ENCODE results near the gene RAMP3.
"Not testable (repeated sequence)": the region's sequence is repeated elsewhere in the genome, so short reads cannot be mapped to it uniquely, and the experiment has no call there.

RAMP3 gene

DNA sequence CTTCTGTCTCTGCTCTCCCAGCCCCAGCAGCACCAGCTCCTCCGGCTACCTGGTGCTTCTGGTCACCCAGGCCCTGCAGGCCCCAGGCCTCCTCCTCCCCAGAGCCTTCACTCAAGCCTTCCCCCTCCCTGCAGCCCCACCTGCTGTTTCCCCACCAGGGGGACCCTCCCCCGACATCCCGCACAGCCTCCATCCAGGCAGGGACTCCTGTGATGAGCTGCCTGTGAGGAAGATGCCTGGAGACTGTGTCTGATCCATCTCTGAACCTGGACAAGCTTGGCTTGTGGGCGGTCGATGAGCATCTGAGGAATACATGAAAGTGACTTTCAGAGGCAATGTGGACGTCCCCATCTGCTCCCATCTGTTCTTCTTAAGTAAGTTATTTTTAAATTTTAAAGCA lies 45.0 kb downstream of the RAMP3 start:
- no peak for DNase-seq
- Mint-ChIP-seq H3K4me3 (no peak overlapping the region), H3K9me3 (no peaks in the 10 kb centered on the region), H3K36me3 (ENCODE audit: low read depth) (no peaks in the 10 kb centered on the region), H3K27me3 (peaks cover 14% of the 10 kb centered on the region), H3K4me1 (peaks cover 49% of the 10 kb centered on the region), H3K27ac (no peak overlapping the region)
- no peak for ATAC-seq

DNA sequence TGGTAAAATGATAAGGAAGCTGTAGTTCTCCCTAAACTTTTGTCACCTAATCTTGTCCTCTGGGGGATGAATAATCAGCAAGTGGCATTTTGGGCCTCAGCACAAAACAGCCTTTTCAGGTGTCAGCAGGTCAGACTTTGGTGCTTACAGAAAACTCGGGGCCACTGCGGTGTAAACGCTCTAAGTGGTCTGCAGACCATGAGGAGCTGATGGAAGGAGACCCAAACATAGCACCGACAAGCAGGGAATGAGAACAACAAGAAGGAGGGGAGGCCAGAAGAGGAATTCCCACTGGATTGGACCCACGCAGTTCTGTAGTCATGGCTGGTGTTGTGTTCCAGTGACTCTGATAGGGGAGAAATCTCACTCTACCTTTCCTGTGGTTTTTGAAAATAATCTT lies 45.4 kb downstream of the RAMP3 start:
- no peak for ATAC-seq
- H3K27ac Mint-ChIP-seq = no peak overlapping the region
- peaks cover 46% of the 10 kb centered on the region for H3K4me1 Mint-ChIP-seq
- H3K4me3 Mint-ChIP-seq = no peak overlapping the region
- H3K9me3 Mint-ChIP-seq = no peaks in the 10 kb centered on the region
- no peak for DNase-seq
- H3K27me3 Mint-ChIP-seq = peaks cover 14% of the 10 kb centered on the region
- no peaks in the 10 kb centered on the region for H3K36me3 Mint-ChIP-seq (ENCODE audit: low read depth)

DNA sequence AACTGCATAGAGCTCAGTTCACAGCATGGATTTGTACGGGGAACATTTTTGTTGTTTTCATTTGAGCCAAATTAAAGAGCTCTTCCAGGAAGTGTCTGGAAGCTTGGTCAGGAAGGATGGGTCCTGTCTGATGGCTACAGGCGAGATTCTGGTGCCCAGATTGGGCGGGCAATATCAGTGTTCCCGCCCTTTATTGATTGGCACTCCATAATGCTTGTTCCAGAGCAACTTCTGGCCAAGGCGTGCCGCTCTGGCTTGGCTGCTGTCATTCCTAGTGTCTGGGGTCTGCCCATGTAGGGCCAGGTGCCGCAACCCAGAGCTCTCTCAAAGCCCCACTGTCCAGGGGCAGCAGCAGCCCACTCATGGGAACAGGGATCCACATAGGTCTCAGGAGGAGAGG lies 45.9 kb downstream of the RAMP3 start:
- Mint-ChIP-seq H3K9me3 (no peaks in the 10 kb centered on the region), H3K27ac (peak overlapping the region; percentile 52), H3K4me1 (peaks cover 46% of the 10 kb centered on the region), H3K27me3 (peaks cover 16% of the 10 kb centered on the region), H3K36me3 (ENCODE audit: low read depth) (no peaks in the 10 kb centered on the region), H3K4me3 (no peak overlapping the region)
- ATAC-seq = no peak
- DNase-seq = no peak

DNA sequence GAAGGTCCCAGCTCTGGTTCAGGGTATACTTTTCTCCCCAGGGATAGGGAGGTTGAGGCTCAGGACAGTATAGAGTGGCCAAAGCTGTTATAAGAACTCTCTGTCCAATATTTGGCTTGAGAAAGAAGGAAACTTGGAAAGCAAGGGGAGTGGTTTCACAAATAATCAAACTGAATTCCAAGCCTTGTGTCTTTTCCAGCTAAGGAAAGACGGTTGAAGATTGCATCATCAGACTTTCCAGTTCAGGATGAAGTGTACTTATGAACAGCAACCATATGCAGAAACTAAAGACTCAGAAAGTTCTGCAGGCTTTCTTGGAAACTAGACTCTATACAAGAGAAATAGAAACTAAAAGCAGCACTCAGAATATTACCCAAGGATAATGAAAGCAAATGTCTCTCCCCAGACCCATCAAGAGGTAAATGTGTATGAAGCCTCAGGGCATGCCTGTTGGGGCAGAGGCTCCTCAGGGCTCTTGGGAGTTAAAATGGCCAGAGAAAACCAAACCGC lies 46.4 kb downstream of the RAMP3 start:
- H3K4me3 Mint-ChIP-seq = no peak overlapping the region
- no peaks in the 10 kb centered on the region for H3K9me3 Mint-ChIP-seq
- no peaks in the 10 kb centered on the region for H3K36me3 Mint-ChIP-seq (ENCODE audit: low read depth)
- H3K27me3 Mint-ChIP-seq = peaks cover 21% of the 10 kb centered on the region
- peaks cover 41% of the 10 kb centered on the region for H3K4me1 Mint-ChIP-seq
- peak overlapping the region; percentile 52 for H3K27ac Mint-ChIP-seq
- DNase-seq (no peak), ATAC-seq (peak; percentile 80)

DNA sequence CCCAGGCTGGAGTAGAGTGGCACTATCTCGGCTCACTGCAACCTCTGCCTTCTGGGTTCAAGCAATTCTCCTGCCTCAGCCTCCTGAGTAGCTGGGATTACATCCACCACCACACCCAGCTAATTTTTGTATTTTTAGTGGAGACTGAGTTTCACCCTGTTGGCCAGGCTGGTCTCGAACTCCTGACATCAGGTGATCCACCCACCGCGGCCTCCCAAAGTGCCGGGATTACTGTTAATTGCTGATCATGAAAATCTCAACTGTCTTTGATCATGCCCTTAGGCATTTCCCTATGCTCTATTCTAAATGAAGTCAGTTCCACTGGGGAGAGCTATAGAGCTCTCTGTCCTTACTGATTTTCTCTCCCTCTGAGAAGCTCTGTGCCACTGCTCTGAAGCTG lies 48.7 kb downstream of the RAMP3 start:
- not testable (repeated sequence) for ATAC-seq; H3K27ac Mint-ChIP-seq; H3K36me3 Mint-ChIP-seq (ENCODE audit: low read depth); DNase-seq; H3K4me3 Mint-ChIP-seq; H3K9me3 Mint-ChIP-seq
- Mint-ChIP-seq H3K27me3 (peaks cover 25% of the 10 kb centered on the region), H3K4me1 (peaks cover 29% of the 10 kb centered on the region)

DNA sequence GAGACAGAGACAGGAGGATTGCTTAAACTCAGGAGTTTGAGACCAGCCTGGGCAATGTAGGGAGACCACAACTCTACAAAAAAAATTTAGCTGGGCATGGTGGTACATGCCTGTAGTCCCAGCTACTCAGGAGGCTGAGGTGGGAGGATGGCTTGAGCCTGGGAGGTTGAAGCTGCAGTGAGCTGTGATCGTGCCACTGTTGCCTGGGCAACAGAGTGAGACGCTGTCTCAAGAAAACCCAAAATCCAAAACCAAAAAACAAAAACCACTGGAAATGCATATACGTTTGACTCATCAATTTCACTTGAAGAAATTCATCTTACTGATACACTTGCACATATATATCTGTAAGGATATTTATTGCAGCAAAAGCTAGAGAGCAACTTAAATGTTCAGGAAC lies 52.3 kb downstream of the RAMP3 start:
- peaks cover 45% of the 10 kb centered on the region for H3K27me3 Mint-ChIP-seq

DNA sequence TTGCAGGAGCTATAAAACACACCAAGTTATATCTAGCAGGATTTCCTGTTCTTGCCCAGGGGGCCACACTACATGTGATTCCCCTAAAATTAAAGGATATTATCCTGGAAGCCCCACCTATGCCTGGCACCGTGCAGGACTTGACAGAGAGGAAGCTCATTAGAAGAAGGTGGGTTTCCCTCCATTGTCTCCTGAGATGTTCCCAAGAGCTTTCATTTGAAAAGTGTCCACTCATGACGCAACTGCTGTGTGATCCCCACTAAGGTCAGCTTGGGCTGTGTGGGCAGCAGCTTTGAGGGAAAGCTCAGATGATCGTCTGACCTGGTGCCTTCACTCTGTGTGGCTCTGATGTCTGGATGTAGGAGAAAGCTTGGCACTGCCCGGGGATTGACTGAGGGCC lies 53.5 kb downstream of the RAMP3 start:
- Mint-ChIP-seq H3K27me3 (peaks cover 57% of the 10 kb centered on the region), H3K27ac (no peak overlapping the region), H3K4me3 (no peak overlapping the region), H3K36me3 (ENCODE audit: low read depth) (no peaks in the 10 kb centered on the region), H3K9me3 (no peaks in the 10 kb centered on the region), H3K4me1 (peaks cover under 1% of the 10 kb centered on the region)
- ATAC-seq (no peak), DNase-seq (no peak)

More for the DNA sequence above, 52.3 kb downstream of the RAMP3 start:
- not testable (repeated sequence) for DNase-seq; H3K36me3 Mint-ChIP-seq (ENCODE audit: low read depth); ATAC-seq; H3K4me3 Mint-ChIP-seq; H3K9me3 Mint-ChIP-seq; H3K27ac Mint-ChIP-seq
- H3K4me1 Mint-ChIP-seq = peaks cover 12% of the 10 kb centered on the region

DNA sequence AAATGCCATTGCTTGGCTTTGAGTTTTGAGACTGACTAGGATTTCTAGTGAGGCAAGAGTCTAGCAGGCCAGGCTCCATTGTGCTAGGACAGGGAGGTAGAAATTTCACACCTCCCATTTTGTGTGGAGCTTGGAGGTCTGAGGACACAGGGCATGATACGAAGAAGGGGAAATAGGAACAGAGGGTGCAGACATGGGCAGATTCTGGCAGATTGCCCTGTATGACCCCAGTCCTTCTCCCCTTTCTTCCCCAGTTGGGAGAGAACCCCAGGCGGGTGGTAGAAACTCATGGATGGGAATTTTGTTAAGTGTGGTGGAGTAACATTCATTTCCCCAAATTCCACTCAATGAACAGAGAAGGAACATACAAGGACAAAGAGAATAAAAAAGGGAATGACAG lies 54.4 kb downstream of the RAMP3 start:
- H3K4me3 Mint-ChIP-seq = no peak overlapping the region
- no peak overlapping the region for H3K27ac Mint-ChIP-seq
- no peaks in the 10 kb centered on the region for H3K4me1 Mint-ChIP-seq
- H3K9me3 Mint-ChIP-seq = no peaks in the 10 kb centered on the region
- H3K27me3 Mint-ChIP-seq = peaks cover 58% of the 10 kb centered on the region
- no peaks in the 10 kb centered on the region for H3K36me3 Mint-ChIP-seq (ENCODE audit: low read depth)
- DNase-seq = no peak
- ATAC-seq = no peak

DNA sequence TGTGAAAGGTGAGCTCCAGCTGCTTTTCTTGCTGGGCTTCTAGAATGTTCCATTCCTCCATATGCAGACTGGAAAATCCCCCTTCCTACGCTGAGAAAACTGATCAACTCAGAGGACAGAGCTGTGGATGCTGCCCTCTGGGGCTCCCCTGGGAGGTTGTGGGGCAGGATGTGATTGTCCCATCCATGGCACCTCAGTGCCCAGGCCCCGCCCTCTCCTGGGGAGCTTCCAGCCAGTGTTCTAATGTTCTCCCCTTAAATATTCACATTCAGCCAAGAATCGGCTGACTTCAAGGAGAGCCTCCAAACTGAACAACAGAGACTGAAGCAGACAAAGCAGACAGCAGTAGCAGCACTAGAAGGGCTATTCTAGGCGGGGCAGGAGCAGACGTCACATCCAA lies 55.0 kb downstream of the RAMP3 start:
- DNase-seq = no peak
- no peak overlapping the region for H3K27ac Mint-ChIP-seq
- H3K27me3 Mint-ChIP-seq = peaks cover 52% of the 10 kb centered on the region
- H3K36me3 Mint-ChIP-seq (ENCODE audit: low read depth) = no peaks in the 10 kb centered on the region
- H3K9me3 Mint-ChIP-seq = no peaks in the 10 kb centered on the region
- ATAC-seq = no peak
- no peaks in the 10 kb centered on the region for H3K4me1 Mint-ChIP-seq
- H3K4me3 Mint-ChIP-seq = no peak overlapping the region

DNA sequence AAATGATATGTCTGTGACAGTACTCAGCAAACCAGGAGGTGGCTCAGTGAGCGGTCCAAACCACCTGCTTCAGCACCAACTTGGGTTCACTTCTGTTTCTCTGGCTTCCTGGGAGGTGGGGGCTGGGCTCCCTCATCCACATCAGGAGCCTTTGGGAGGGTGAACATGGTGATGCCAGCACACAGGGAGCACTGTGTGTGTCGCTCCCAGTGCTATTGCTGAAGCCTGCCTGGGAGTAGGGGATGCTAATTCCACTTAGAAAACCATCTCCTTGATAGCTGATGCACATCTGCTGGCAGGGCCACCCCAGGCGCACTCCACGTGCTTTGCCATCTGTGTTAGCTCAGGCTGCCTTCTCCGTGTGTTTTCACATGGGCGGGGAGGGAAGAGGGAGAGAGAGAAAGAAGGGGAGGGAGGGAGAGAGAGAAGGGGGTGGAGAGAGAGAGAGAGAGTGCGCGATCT lies 58.0 kb downstream of the RAMP3 start:
- no peaks in the 10 kb centered on the region for H3K4me1 Mint-ChIP-seq
- ATAC-seq (no peak), DNase-seq (no peak)
- no peaks in the 10 kb centered on the region for H3K9me3 Mint-ChIP-seq
- H3K27me3 Mint-ChIP-seq = peaks cover 51% of the 10 kb centered on the region
- H3K27ac Mint-ChIP-seq = no peak overlapping the region
- no peaks in the 10 kb centered on the region for H3K36me3 Mint-ChIP-seq (ENCODE audit: low read depth)
- H3K4me3 Mint-ChIP-seq = no peak overlapping the region

DNA sequence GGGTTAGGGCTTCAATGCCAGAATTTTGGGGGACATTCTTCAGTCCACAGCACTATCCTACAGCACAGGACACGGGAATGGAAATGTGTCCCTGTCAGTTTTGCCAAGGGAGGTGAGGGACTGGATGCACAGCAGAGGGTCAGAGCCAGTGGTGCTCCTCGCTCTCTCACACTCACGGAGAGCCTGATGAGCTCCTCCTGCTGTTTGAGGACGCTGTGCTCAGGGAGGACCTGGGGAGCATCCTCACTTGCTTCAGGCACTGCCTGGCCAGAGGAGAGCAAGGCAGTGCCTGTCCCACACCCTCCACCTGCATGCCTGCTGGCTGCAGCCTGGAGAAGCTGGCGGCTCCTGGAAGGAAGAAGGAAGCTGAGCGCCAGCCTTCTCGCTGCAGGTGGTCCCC lies 58.6 kb downstream of the RAMP3 start:
- Mint-ChIP-seq H3K36me3 (ENCODE audit: low read depth) (no peaks in the 10 kb centered on the region), H3K27ac (no peak overlapping the region), H3K9me3 (no peaks in the 10 kb centered on the region), H3K4me1 (no peaks in the 10 kb centered on the region), H3K4me3 (no peak overlapping the region), H3K27me3 (peaks cover 50% of the 10 kb centered on the region)
- ATAC-seq = no peak
- no peak for DNase-seq

DNA sequence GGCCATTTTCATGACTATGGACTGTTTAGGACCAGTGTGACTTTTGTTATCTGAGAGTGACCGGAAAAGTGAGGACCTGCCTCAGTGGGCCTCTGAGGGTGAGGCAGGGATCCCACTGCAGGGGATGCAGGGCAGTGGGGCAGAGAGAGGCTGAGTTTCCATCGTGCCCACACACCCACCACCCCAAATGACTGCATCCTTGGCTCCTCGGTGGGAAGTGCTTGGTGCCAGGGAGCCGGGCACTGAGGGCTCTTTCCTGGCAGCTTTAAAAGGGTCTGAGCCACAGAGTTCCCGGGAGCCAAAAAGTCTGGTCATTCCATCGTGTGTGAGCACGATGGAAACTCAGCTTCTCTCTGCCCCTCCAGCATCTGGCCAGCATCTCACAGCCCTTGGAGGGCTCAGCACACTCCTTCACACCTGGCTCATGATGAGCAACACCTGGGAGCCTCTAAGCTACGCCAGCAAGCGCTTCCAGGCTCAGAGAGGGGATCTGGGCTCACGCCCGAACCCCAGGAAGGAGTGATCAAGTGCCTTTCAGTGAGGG lies 59.1 kb downstream of the RAMP3 start:
- Mint-ChIP-seq H3K27me3 (peaks cover 48% of the 10 kb centered on the region), H3K36me3 (ENCODE audit: low read depth) (no peaks in the 10 kb centered on the region), H3K4me1 (no peaks in the 10 kb centered on the region)

DNA sequence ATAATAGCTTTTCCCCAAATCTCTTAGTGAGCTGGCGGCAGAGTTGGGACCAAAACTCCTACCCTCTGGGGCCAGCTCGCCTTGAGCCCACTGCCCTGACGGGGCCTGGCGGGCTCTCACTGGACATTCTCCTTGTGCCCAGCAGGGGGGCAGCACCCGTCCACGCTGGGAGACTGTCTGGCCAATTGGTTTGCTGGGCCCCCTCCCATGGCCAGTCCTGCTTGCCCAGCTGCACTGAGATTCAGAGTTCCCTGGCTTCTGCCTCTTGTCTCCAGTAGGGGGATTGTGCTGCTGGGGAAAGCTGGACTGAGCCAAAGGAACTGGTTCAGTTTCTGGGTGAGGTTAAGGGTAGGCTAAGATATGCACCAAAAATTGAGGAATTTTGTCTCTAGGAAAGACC lies 59.8 kb downstream of the RAMP3 start:
- Mint-ChIP-seq H3K4me1 (no peaks in the 10 kb centered on the region), H3K27me3 (peaks cover 42% of the 10 kb centered on the region), H3K27ac (no peak overlapping the region), H3K4me3 (no peak overlapping the region), H3K36me3 (ENCODE audit: low read depth) (no peaks in the 10 kb centered on the region), H3K9me3 (no peaks in the 10 kb centered on the region)
- peak; percentile 27 for ATAC-seq
- no peak for DNase-seq

More for the DNA sequence above, 59.1 kb downstream of the RAMP3 start:
- no peaks in the 10 kb centered on the region for H3K9me3 Mint-ChIP-seq
- no peak overlapping the region for H3K4me3 Mint-ChIP-seq
- H3K27ac Mint-ChIP-seq = no peak overlapping the region
- no peak for DNase-seq
- ATAC-seq = no peak

DNA sequence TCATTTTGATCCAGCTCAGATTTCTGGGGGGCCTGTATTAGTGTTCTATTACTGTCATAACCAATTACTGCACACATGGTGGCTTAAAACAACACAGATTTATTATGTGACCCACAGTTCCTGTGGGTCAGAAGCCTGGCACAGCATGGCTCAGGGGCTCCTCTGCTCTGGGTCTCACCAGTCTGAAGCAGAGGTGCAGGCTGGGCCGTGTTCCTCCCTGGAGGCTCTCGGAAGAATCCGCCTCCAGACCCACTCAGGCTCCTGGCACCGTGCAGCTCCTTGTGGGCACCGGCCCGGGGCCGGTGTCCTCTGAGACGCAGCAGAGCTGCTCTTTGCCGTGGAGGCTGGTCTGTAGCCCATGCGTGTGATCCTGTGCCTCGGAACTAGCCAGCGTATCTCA lies 61.5 kb downstream of the RAMP3 start:
- Mint-ChIP-seq H3K9me3 (no peaks in the 10 kb centered on the region), H3K36me3 (ENCODE audit: low read depth) (no peaks in the 10 kb centered on the region), H3K4me3 (no peak overlapping the region), H3K27me3 (peaks cover 42% of the 10 kb centered on the region), H3K4me1 (no peaks in the 10 kb centered on the region), H3K27ac (no peak overlapping the region)
- ATAC-seq (no peak), DNase-seq (no peak)

DNA sequence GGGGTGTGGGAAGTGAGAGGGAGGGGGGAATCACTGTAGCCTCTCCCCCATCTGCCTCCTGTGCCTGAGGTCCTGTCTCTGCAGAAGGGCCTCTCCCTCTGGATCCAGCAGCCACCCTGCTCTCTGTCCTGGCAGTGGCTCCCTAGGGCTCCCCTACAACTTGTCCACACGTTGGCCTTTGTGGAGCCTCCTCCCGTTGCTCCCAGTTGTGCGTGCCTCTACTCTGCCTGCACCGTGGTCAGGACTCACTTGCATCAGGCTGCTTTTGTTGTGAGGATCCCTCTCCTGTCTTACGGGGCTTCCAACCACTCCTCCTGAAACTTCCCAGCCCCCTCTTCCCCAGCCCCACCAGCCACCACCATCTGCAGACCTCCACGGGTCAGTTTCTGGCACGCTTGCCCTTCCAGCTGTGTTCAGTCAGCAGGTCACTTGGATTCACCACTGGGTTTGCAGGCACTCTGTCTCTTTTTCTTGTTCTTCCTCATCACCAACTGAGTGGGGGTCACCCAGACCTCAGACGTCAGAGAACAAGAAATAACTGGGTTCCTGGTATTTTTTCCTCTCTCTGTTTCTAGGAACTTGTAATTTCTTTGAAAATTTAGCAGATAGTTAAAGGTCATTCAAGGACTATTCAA lies 62.3 kb downstream of the RAMP3 start:
- no peaks in the 10 kb centered on the region for H3K4me1 Mint-ChIP-seq
- H3K9me3 Mint-ChIP-seq = no peaks in the 10 kb centered on the region
- no peak overlapping the region for H3K4me3 Mint-ChIP-seq
- no peaks in the 10 kb centered on the region for H3K36me3 Mint-ChIP-seq (ENCODE audit: low read depth)
- H3K27me3 Mint-ChIP-seq = peaks cover 34% of the 10 kb centered on the region
- no peak overlapping the region for H3K27ac Mint-ChIP-seq
- no peak for DNase-seq
- ATAC-seq = no peak

All from activated naive CD8-positive, alpha-beta T cell treated with anti-CD3 and anti-CD28 coated beads, Interleukin-2, amount 50 U/mL, for 24 hours (primary cell).